HepG2 (cell line): ENCODE data around the gene RPL38.

ENCODE experiments used
- EZH2 ChIP-seq: conservative IDR thresholded peaks from 2 replicates; pipeline ENCODE4 v1.6.1; 2012; ENCODE audit warnings: mild to moderate bottlenecking, low read depth, low read length, moderate library complexity
- MED13 ChIP-seq: sonication (generic); formaldehyde crosslinking; IDR thresholded peaks from 2 replicates; pipeline ENCODE4 v1.5.0; 2020; ENCODE audit warnings: missing genetic modification reagents
- MYC ChIP-seq: sonication (generic); formaldehyde crosslinking; IDR thresholded peaks from 2 replicates; pipeline ENCODE4 v1.9.0; 2021; ENCODE audit warnings: missing genetic modification reagents, borderline replicate concordance
- NBN ChIP-seq: fragments of 450-650 bp; conservative IDR thresholded peaks from 2 replicates; pipeline ENCODE4 v1.6.1; 2017
- TF ChIP-seq, protein P1 (sequence below): sonication (generic); IDR thresholded peaks from 2 replicates; pipeline ENCODE4 v1.6.1; 2016; ENCODE audit warnings: low read depth, borderline replicate concordance
- TF ChIP-seq, protein P2 (sequence below): sonication (generic); formaldehyde crosslinking; IDR thresholded peaks from 2 replicates; pipeline ENCODE4 v1.5.0; 2020; ENCODE audit warnings: mild to moderate bottlenecking, missing genetic modification reagents, moderate library complexity
- TF ChIP-seq, protein P3 (sequence below): sonication (generic); formaldehyde crosslinking; IDR thresholded peaks from 2 replicates; pipeline ENCODE4 v1.4.0; 2020; ENCODE audit warnings: missing genetic modification reagents

DNA sequence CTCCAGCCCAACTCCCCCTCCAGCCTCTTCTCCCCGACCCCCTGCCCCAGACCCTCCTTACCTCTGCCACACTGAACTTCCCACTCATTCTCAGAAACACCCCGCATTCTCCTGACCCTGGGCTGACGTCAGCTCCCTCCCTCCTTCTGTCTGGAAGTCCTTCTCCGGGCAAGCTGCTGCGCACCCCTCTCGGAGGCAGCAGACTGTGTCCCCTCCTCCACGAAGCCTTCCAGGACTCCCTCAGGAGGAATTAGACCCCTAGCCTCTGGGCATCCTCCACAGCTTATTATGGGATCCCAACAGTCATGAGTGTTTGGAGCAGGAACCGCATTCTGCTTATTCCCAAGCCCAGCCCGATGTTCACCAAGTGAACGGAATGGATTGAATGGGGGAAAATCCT, 3.4 kb upstream of the RPL38 start:
- TF ChIP-seq, protein P1, sequence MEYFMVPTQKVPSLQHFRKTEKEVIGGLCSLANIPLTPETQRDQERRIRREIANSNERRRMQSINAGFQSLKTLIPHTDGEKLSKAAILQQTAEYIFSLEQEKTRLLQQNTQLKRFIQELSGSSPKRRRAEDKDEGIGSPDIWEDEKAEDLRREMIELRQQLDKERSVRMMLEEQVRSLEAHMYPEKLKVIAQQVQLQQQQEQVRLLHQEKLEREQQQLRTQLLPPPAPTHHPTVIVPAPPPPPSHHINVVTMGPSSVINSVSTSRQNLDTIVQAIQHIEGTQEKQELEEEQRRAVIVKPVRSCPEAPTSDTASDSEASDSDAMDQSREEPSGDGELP = no peak
- TF ChIP-seq NBN = no peak
- no peak for TF ChIP-seq EZH2
- TF ChIP-seq MYC (CRISPR knock-in tag) = no peak
- TF ChIP-seq, protein P2, sequence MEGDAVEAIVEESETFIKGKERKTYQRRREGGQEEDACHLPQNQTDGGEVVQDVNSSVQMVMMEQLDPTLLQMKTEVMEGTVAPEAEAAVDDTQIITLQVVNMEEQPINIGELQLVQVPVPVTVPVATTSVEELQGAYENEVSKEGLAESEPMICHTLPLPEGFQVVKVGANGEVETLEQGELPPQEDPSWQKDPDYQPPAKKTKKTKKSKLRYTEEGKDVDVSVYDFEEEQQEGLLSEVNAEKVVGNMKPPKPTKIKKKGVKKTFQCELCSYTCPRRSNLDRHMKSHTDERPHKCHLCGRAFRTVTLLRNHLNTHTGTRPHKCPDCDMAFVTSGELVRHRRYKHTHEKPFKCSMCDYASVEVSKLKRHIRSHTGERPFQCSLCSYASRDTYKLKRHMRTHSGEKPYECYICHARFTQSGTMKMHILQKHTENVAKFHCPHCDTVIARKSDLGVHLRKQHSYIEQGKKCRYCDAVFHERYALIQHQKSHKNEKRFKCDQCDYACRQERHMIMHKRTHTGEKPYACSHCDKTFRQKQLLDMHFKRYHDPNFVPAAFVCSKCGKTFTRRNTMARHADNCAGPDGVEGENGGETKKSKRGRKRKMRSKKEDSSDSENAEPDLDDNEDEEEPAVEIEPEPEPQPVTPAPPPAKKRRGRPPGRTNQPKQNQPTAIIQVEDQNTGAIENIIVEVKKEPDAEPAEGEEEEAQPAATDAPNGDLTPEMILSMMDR (CRISPR knock-in tag) = no peak
- TF ChIP-seq MED13 = no peak
- TF ChIP-seq, protein P3, sequence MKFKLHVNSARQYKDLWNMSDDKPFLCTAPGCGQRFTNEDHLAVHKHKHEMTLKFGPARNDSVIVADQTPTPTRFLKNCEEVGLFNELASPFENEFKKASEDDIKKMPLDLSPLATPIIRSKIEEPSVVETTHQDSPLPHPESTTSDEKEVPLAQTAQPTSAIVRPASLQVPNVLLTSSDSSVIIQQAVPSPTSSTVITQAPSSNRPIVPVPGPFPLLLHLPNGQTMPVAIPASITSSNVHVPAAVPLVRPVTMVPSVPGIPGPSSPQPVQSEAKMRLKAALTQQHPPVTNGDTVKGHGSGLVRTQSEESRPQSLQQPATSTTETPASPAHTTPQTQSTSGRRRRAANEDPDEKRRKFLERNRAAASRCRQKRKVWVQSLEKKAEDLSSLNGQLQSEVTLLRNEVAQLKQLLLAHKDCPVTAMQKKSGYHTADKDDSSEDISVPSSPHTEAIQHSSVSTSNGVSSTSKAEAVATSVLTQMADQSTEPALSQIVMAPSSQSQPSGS (CRISPR knock-in tag) = no peak
